ENCODE data around the gene ACTR2.

GRCh38 chr2:65314801-65315441 is 87.3 kb downstream of the ACTR2 start:
- TF ChIP-seq USF2 (CRISPR knock-in tag; IDR thresholded peaks at IDR 0.05) (no peak), TARDBP (IDR thresholded peaks at IDR 0.05) (no peak), ZNF146 (CRISPR knock-in tag; IDR thresholded peaks at IDR 0.05; ENCODE audit: unreplicated experiment) (no peak), NFXL1 (CRISPR knock-in tag; IDR thresholded peaks at IDR 0.05) (no peak), TOE1 (IDR thresholded peaks at IDR 0.05; ENCODE audit: borderline replicate concordance) (no peak), TOE1 (CRISPR knock-in tag; IDR thresholded peaks at IDR 0.05; ENCODE audit: borderline replicate concordance, low read depth) (no peak), HNRNPK (IDR thresholded peaks at IDR 0.05; ENCODE audit: low read depth, low read length, poor library complexity, severe bottlenecking) (no peak)

All from K562 (cell line).